CD8-positive, alpha-beta memory T cell (primary cell): ENCODE measurements around the gene KCNMA1. TPM values are rescaled to one million over a fixed set of nuclear protein-coding genes. Genes with fewer than 3 reads are reported as not detected.

Experiments used
- CTCF ChIA-PET: fragments of 350-600 bp; sonication (Branson Sonifier 250); formaldehyde crosslinking; loops from one replicate; lab custom pipeline; 2021; ENCODE audit warnings: antibody characterized with exemption; lab: Charles Lee
- POLR2A ChIA-PET: fragments of 350-600 bp; sonication (Branson Sonifier 250); formaldehyde crosslinking; loops from one replicate; lab custom pipeline; 2021; ENCODE audit warnings: antibody characterized with exemption; lab: Charles Lee
- DNase-seq, 5 donors: peaks; one replicate each; pipeline versions ENCODE4 v3.0.0 to v3.0.0-alpha.2; 2020 to 2022; ENCODE audit warnings: mixed read lengths in 1 of 5
- H3K27ac ChIP-seq: one replicate; pipeline ENCODE4 v1.7.0; 2013; ENCODE audit warnings: low read depth, mild to moderate bottlenecking, low read length, moderate library complexity
- H3K27me3 ChIP-seq: 2 replicates; pipeline ENCODE4 v1.7.0; 2013; ENCODE audit warnings: low read length, mild to moderate bottlenecking; ENCODE audit not compliant: insufficient read depth, poor library complexity, severe bottlenecking
- H3K36me3 ChIP-seq: 2 replicates; pipeline ENCODE4 v1.7.0; 2013; ENCODE audit warnings: mild to moderate bottlenecking, low read length, moderate library complexity; ENCODE audit not compliant: insufficient read depth
- H3K4me1 ChIP-seq: 2 replicates; pipeline ENCODE4 v1.7.0; 2013; ENCODE audit warnings: mild to moderate bottlenecking, low read length, moderate library complexity; ENCODE audit not compliant: insufficient read depth
- H3K4me3 ChIP-seq: 2 replicates; pipeline ENCODE4 v1.7.0; 2013; ENCODE audit warnings: mild to moderate bottlenecking, low read length
- H3K9me3 ChIP-seq: 2 replicates; pipeline ENCODE4 v1.7.0; 2013; ENCODE audit warnings: mild to moderate bottlenecking, low read length
- H3K27ac Mint-ChIP-seq, 8 donors: one replicate each; pipeline ENCODE4 v1.8.0; 2020 to 2021; ENCODE audit warnings: mixed read lengths in 8 of 8, mild to moderate bottlenecking in 6 of 8, inconsistent platforms in 3 of 8, moderate library complexity in 3 of 8
- H3K27me3 Mint-ChIP-seq, 2 donors: one replicate each; pipeline ENCODE4 v1.8.0; 2020 to 2021; ENCODE audit warnings: mixed read lengths in 2 of 2, mild to moderate bottlenecking in 1 of 2, moderate library complexity in 1 of 2
- H3K36me3 Mint-ChIP-seq, 3 donors: one replicate each; pipeline ENCODE4 v1.8.0; 2020 to 2021; ENCODE audit warnings: mixed read lengths in 3 of 3, inconsistent platforms in 1 of 3, mild to moderate bottlenecking in 1 of 3
- H3K4me1 Mint-ChIP-seq, 3 donors: one replicate each; pipeline ENCODE4 v1.8.0; 2020 to 2021; ENCODE audit warnings: mixed read lengths in 3 of 3, inconsistent platforms in 1 of 3, mild to moderate bottlenecking in 1 of 3
- H3K4me3 Mint-ChIP-seq, 7 donors: one replicate each; pipeline ENCODE4 v1.8.0; 2020 to 2021; ENCODE audit warnings: mixed read lengths in 7 of 7, mild to moderate bottlenecking in 6 of 7, moderate library complexity in 4 of 7, inconsistent platforms in 2 of 7
- H3K9me3 Mint-ChIP-seq, 5 donors: one replicate each; pipeline ENCODE4 v1.8.0; 2020 to 2022; ENCODE audit warnings: mixed read lengths in 5 of 5, mild to moderate bottlenecking in 3 of 5, moderate library complexity in 2 of 5, inconsistent platforms in 1 of 5
- polyA plus RNA-seq: library from polyadenylated mRNA; unstranded; fragments of 300-500 nt; fragmentation: Illumina TruSeq; gene quantifications from one replicate; pipeline ENCODE4 v1.2.3, GENCODE V29; 2021
- total RNA-seq, 2 experiments: library from RNA; stranded (reverse); gene quantifications; one replicate each; pipeline ENCODE4 v1.2.3, GENCODE V29; 2021

The KCNMA1 gene
- total and polyA plus RNA-seq, 3 experiments from 2014 or later = 0.20 to 0.31 TPM; not detected in 1

- ChIA-PET POLR2A (no interaction called here), CTCF (no interaction called here)
- H3K9me3 Mint-ChIP-seq = no peaks in the 10 kb centered on the region
- no peak overlapping the region for H3K4me3 Mint-ChIP-seq
- Histone ChIP-seq H3K9me3 (no peaks in the 10 kb centered on the region), H3K27me3 (no peaks in the 10 kb centered on the region), H3K4me3 (no peak overlapping the region), H3K4me1 (no peaks in the 10 kb centered on the region), H3K27ac (no peak overlapping the region), H3K36me3 (no peaks in the 10 kb centered on the region)
- H3K36me3 Mint-ChIP-seq = no peaks in the 10 kb centered on the region
- DNase-seq = no peak
- no peak overlapping the region for H3K27ac Mint-ChIP-seq
- peaks cover 0 to 1% (median 0%) of the 10 kb centered on the region in 3 donors for H3K4me1 Mint-ChIP-seq
- H3K27me3 Mint-ChIP-seq = peaks cover 3 to 14% of the 10 kb centered on the region in 2 donors
Measured at GRCh38 chr10:77404810-77405209, 232.8 kb downstream of the KCNMA1 start.

GRCh38 chr10:77403761-77404160 lies 233.8 kb downstream of the KCNMA1 start:
- Histone ChIP-seq H3K9me3 (no peaks in the 10 kb centered on the region), H3K27me3 (peaks cover 2% of the 10 kb centered on the region), H3K4me3 (no peak overlapping the region), H3K36me3 (no peaks in the 10 kb centered on the region), H3K27ac (no peak overlapping the region), H3K4me1 (no peaks in the 10 kb centered on the region)
- no peaks in the 10 kb centered on the region for H3K36me3 Mint-ChIP-seq
- no peak overlapping the region for H3K27ac Mint-ChIP-seq
- ChIA-PET CTCF (no interaction called here), POLR2A (no interaction called here)
- H3K4me1 Mint-ChIP-seq = peaks cover 0 to 1% (median 0%) of the 10 kb centered on the region in 3 donors
- no peak for DNase-seq
- no peak overlapping the region for H3K4me3 Mint-ChIP-seq
- no peaks in the 10 kb centered on the region for H3K9me3 Mint-ChIP-seq
- peaks cover 3 to 14% of the 10 kb centered on the region in 2 donors for H3K27me3 Mint-ChIP-seq

- peaks cover 0 to 1% (median 0%) of the 10 kb centered on the region in 3 donors for H3K4me1 Mint-ChIP-seq
- DNase-seq = no peak
- Histone ChIP-seq H3K36me3 (no peaks in the 10 kb centered on the region), H3K4me3 (no peak overlapping the region), H3K9me3 (no peaks in the 10 kb centered on the region), H3K27me3 (peaks cover 5% of the 10 kb centered on the region), H3K27ac (no peak overlapping the region), H3K4me1 (no peaks in the 10 kb centered on the region)
- peaks cover 3 to 14% of the 10 kb centered on the region in 2 donors for H3K27me3 Mint-ChIP-seq
- no peaks in the 10 kb centered on the region for H3K36me3 Mint-ChIP-seq
- peak overlapping the region in 1 of 8 donors; percentile 61 for H3K27ac Mint-ChIP-seq
- no peaks in the 10 kb centered on the region for H3K9me3 Mint-ChIP-seq
- no peak overlapping the region for H3K4me3 Mint-ChIP-seq
- POLR2A ChIA-PET = no interaction called here
- CTCF ChIA-PET = no interaction called here
Measured at GRCh38 chr10:77401683-77402082, 235.9 kb downstream of the KCNMA1 start.

- Histone ChIP-seq H3K4me3 (no peak overlapping the region), H3K4me1 (no peaks in the 10 kb centered on the region), H3K9me3 (no peaks in the 10 kb centered on the region), H3K27ac (no peak overlapping the region), H3K27me3 (peaks cover 5% of the 10 kb centered on the region), H3K36me3 (no peaks in the 10 kb centered on the region)
- H3K27me3 Mint-ChIP-seq = peaks cover 3 to 14% of the 10 kb centered on the region in 2 donors
- no peak for DNase-seq
- CTCF ChIA-PET = interaction anchor here (1.4 kb wide), 1 partner anchor 8 kb away, joined by 3 read pairs; no protein-coding TSS in a partner anchor
- H3K27ac Mint-ChIP-seq = no peak overlapping the region
- no peak overlapping the region for H3K4me3 Mint-ChIP-seq
- POLR2A ChIA-PET = no interaction called here
- H3K4me1 Mint-ChIP-seq = no peaks in the 10 kb centered on the region
- no peaks in the 10 kb centered on the region for H3K9me3 Mint-ChIP-seq
- H3K36me3 Mint-ChIP-seq = no peaks in the 10 kb centered on the region
Measured at GRCh38 chr10:77400033-77400432, 237.6 kb downstream of the KCNMA1 start.

- H3K4me1 ChIP-seq = no peaks in the 10 kb centered on the region
- no peak for DNase-seq
- Mint-ChIP-seq H3K9me3 (no peaks in the 10 kb centered on the region), H3K27me3 (peaks cover 3 to 14% of the 10 kb centered on the region in 2 donors), H3K4me1 (no peaks in the 10 kb centered on the region), H3K27ac (no peak overlapping the region), H3K4me3 (no peak overlapping the region), H3K36me3 (no peaks in the 10 kb centered on the region)
- no peaks in the 10 kb centered on the region for H3K9me3 ChIP-seq
- CTCF ChIA-PET = interaction anchor here (1.4 kb wide), 1 partner anchor 7 kb away, joined by 3 read pairs; no protein-coding TSS in a partner anchor
- POLR2A ChIA-PET = no interaction called here
- H3K27me3 ChIP-seq = peaks cover 5% of the 10 kb centered on the region
- H3K27ac ChIP-seq = no peak overlapping the region
- H3K4me3 ChIP-seq = no peak overlapping the region
- no peaks in the 10 kb centered on the region for H3K36me3 ChIP-seq
Measured at GRCh38 chr10:77398986-77399755, 238.4 kb downstream of the KCNMA1 start.

- Mint-ChIP-seq H3K9me3 (no peaks in the 10 kb centered on the region), H3K36me3 (no peaks in the 10 kb centered on the region), H3K27me3 (peaks cover 3 to 13% of the 10 kb centered on the region in 2 donors), H3K27ac (no peak overlapping the region), H3K4me1 (no peaks in the 10 kb centered on the region), H3K4me3 (no peak overlapping the region)
- no peak for DNase-seq
- no peak overlapping the region for H3K4me3 ChIP-seq
- no peaks in the 10 kb centered on the region for H3K4me1 ChIP-seq
- POLR2A ChIA-PET = no interaction called here
- H3K36me3 ChIP-seq = no peaks in the 10 kb centered on the region
- no peaks in the 10 kb centered on the region for H3K9me3 ChIP-seq
- H3K27ac ChIP-seq = no peak overlapping the region
- peaks cover 5% of the 10 kb centered on the region for H3K27me3 ChIP-seq
- CTCF ChIA-PET = no interaction called here
Measured at GRCh38 chr10:77398558-77398957, 239.1 kb downstream of the KCNMA1 start.

GRCh38 chr10:77397103-77397502 lies 240.5 kb downstream of the KCNMA1 start:
- DNase-seq = no peak
- POLR2A ChIA-PET = no interaction called here
- H3K27ac Mint-ChIP-seq = peak overlapping the region in 2 of 8 donors; percentile 6 to 19
- no peaks in the 10 kb centered on the region for H3K9me3 ChIP-seq
- no peaks in the 10 kb centered on the region for H3K4me1 ChIP-seq
- CTCF ChIA-PET = no interaction called here
- no peak overlapping the region for H3K27ac ChIP-seq
- peaks cover 5% of the 10 kb centered on the region for H3K27me3 ChIP-seq
- H3K36me3 Mint-ChIP-seq = no peaks in the 10 kb centered on the region
- H3K36me3 ChIP-seq = no peaks in the 10 kb centered on the region
- no peaks in the 10 kb centered on the region for H3K9me3 Mint-ChIP-seq
- H3K27me3 Mint-ChIP-seq = peaks cover 0 to 2% of the 10 kb centered on the region in 2 donors
- no peaks in the 10 kb centered on the region for H3K4me1 Mint-ChIP-seq
- H3K4me3 Mint-ChIP-seq = no peak overlapping the region
- H3K4me3 ChIP-seq = no peak overlapping the region

- Histone ChIP-seq H3K27ac (no peak overlapping the region), H3K36me3 (no peaks in the 10 kb centered on the region), H3K9me3 (no peaks in the 10 kb centered on the region), H3K4me1 (no peaks in the 10 kb centered on the region), H3K27me3 (peaks cover 5% of the 10 kb centered on the region), H3K4me3 (no peak overlapping the region)
- no peak overlapping the region for H3K4me3 Mint-ChIP-seq
- peaks cover 0 to 2% of the 10 kb centered on the region in 2 donors for H3K27me3 Mint-ChIP-seq
- H3K27ac Mint-ChIP-seq = no peak overlapping the region
- CTCF ChIA-PET = no interaction called here
- H3K4me1 Mint-ChIP-seq = no peaks in the 10 kb centered on the region
- POLR2A ChIA-PET = no interaction called here
- DNase-seq = no peak
- no peaks in the 10 kb centered on the region for H3K36me3 Mint-ChIP-seq
- H3K9me3 Mint-ChIP-seq = no peaks in the 10 kb centered on the region
Measured at GRCh38 chr10:77396290-77396689, 241.3 kb downstream of the KCNMA1 start.
